ENCODE results near the gene BCL6B.

BCL6B gene

DNA sequence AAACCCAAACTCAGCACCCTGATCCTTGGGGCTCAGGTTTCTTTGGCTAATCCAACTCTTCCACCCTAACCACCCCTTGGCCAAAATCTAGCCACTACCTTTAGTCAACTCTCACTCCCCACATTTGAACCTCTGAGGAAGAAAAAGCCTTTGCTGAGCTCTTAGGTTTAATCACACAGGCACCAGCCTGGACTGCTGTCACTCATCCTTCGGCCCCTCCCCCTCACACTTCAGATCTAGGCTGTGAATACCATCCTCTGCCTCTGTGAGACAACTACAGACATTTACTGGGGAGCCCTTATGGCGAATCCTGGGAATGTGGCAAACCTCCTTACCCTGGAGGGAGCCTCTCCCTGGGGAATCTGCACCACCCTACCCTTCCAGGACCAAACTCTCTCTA lies 15.7 kb upstream of the BCL6B start:
- no peak for DNase-seq (ENCODE audit: low spot score)

- no peak for DNase-seq (ENCODE audit: low spot score)
Observed at GRCh38 chr17:7010523-7010922, 12.3 kb upstream of the BCL6B start.

- no peak for DNase-seq (ENCODE audit: low spot score)
Observed at GRCh38 chr17:7011415-7011814, 11.4 kb upstream of the BCL6B start.

GRCh38 chr17:7011942-7012254 lies 11.0 kb upstream of the BCL6B start:
- DNase-seq (ENCODE audit: low spot score): no peak

- DNase-seq (ENCODE audit: low spot score): peak; percentile 99
Observed at GRCh38 chr17:7014261-7014994, 8.4 kb upstream of the BCL6B start.

- DNase-seq (ENCODE audit: low spot score): peak; percentile 59
Observed at GRCh38 chr17:7014995-7015958, 7.6 kb upstream of the BCL6B start.

DNA sequence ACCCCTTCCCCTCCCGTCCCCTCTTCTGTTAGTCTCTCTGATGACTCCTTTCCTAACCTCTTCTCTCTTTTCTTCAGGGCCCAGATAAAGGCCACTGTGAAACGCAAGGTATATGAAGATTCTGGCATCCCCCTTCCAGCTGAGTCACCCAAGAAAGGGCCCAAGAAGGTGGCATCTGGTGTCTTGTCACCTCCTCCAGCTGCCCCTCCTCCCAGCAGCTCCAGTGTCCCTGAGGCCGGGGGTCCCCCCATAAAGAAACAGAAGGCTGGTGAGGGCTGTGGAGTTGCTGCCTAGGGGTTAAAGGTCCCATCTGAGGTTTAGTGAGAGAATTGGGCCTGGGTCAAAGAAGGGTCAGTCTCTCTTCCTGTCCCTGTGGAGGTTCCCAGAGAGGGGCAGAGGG lies 6.4 kb upstream of the BCL6B start:
- DNase-seq (ENCODE audit: low spot score): peak; percentile 45

DNA sequence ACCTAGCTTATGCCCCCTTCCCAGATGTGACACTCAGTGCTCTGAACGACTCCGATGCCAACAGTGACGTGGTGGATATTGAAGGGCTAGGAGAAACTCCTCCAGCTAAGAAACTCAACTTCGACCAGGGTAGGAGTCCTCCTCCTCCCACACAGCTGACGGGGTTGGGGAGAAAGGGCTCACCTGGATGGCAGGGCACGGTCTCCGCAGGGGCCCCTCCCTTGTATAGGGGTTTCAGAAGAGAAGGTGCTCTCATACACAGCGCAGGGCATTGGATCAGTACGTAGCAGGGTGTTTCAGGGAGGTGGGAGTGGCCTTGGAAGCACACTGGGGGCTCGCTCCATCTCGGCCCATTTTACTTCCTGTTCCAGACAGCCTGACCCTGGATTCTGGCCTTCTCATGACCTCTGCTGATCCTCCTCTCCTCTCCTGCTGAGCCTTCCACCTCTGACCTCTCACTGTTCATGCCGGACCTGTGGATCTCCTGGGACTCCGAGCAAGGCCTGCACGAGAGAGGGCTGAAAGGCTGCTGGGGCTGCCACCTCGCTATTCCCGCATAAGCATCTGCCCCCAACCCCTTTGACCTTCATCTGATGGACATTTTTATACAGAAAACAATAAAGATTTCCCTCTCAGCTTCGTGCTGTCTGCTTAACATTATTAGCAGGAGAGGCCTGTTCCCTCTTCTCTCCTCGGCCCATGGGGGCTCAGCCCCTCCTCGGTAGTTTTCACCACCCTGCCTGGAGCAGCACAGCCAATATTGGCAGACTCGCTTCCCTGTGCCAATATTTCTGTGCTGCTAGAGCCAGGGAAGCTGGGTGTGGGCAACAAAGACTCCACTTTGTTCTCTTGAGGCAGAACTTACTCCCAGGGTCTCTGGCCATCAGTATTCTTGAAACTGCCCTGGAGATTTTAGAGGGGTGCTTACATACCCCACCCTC lies 5.7 kb upstream of the BCL6B start:
- peak; percentile 47 for DNase-seq (ENCODE audit: low spot score)

DNA sequence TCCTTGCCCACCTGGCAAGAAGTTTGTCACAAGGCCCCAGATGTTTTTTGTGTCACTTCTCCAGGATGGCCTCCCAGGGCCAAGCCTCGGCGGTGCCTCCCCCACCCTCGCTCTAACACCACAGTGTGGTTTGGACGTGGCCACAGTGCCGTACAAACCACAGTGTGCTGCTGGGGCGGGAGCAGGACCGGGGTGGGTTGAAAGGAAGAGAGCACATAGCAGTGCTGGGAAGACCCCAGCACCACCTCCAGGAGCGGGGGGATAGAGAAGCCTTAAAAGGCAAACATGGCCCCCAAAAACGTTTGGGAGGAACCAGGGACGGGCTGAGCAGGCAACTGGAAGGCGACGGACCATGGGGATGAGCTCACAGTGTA lies 5.0 kb upstream of the BCL6B start:
- DNase-seq (ENCODE audit: low spot score): peak; percentile 47

- peak; percentile 48 for DNase-seq (ENCODE audit: low spot score)
Observed at GRCh38 chr17:7018331-7018964, 4.4 kb upstream of the BCL6B start.

GRCh38 chr17:7019367-7019766 lies 3.5 kb upstream of the BCL6B start:
- DNase-seq (ENCODE audit: low spot score): peak; percentile 49

- peak; percentile 74 for DNase-seq (ENCODE audit: low spot score)
Observed at GRCh38 chr17:7019839-7020519, 2.9 kb upstream of the BCL6B start.

DNA sequence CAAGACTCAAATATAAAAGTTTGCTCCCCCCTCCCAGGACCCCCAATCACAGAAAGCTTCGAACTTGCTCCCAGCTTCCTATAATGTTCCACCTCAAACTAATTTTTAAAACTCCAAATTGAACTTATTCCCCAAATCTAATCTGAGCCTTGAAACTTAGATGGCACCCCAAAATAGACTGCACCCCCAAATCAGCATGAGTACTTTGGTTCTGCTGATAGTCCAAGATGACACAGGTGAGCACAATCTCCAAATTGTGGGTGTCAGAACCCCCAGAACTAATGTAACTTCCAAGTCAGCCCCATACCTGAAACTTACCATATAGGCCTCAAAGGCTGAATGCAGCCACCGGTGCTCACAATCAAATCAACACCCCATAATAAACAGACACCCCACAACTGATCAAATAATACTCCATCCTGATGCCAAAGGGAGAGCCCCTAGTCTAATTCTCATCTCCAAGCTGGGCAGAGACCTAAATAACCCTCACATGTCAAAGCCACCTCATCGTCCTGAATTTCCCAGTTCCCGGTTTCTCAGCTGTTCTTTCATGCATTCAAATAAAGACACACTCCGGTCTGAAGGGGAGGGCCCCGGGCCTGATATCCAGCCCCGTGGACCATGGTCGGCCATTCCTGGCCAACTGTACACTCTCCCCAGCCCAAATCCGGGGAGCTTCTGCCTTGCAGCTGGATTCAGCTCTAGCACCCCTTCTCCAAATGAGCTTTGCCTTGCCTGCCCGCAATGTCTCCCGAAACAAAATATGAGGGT lies 1.8 kb upstream of the BCL6B start:
- peak; percentile 49 for DNase-seq (ENCODE audit: low spot score)

DNA sequence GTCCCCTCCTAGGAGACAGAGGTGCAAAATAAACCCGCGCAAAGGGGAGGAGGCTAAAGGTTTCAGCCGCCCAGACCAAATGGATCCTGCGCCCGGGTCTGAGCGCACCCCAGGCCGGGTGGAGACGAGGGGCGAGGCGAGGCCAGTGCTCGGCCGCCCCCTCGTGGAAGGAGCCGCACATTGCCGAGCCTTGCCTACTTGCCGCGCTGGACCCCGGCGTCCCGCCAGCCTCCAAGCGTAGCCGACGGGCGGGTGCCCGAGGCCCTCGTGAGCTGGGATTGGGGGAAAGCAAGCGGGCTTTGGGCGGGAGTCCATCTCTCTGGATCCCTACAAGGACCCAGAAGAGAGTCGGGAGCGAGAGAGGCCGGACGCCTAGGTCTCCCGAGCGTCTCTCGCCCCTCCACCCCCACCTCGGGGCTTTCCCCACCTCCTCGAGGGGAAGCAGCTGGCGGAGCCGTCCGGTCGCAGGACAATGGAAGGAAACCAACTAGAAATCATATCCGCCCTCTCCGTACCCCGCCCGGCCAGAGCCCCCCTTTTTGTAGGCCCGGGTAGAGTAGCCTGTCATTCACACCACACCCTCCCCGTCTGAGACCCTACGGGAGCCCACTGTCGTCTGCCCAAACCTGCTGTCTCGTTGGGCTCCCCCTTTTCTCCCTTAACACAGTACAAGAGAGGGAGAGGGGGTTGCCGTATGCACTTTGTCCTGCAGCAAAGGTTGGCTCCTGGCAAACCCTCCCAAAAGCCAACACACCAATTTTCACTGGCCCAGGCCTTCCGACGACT lies 664 bp upstream of the BCL6B start:
- DNase-seq (ENCODE audit: low spot score): peak; percentile 93

GRCh38 chr17:7023576-7024401 lies 939 bp downstream of the BCL6B start:
- DNase-seq (ENCODE audit: low spot score): peak; percentile 99

DNA sequence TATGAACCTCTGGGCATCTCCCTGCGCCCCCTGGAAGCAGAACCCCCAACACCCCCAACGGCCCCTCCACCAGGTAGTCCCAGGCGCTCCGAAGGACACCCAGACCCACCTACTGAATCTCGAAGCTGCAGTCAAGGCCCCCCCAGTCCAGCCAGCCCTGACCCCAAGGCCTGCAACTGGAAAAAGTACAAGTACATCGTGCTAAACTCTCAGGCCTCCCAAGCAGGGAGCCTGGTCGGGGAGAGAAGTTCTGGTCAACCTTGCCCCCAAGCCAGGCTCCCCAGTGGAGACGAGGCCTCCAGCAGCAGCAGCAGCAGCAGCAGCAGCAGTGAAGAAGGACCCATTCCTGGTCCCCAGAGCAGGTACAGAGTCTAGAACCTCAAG lies 1.5 kb downstream of the BCL6B start:
- no peak for DNase-seq (ENCODE audit: low spot score)

DNA sequence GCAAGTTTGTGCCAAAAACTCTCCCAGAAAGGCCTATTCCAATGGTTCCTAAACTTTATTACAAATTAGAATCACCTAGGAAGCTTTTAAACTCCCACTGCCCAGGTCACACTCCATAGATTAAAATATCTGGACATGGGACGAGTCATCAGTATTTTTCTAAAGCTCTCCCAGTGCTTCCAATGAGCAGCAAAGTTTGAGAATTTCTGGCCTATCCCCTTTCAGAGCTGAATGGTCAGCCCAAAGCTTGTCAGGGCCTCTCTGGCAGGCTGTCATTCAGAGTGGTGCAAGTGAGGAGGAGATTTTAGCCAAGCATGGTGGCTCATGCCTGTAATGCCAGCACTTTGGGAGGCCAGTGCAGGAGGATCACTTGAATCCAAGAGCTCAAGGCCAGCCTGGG lies 2.4 kb downstream of the BCL6B start:
- DNase-seq (ENCODE audit: low spot score): no peak

DNA sequence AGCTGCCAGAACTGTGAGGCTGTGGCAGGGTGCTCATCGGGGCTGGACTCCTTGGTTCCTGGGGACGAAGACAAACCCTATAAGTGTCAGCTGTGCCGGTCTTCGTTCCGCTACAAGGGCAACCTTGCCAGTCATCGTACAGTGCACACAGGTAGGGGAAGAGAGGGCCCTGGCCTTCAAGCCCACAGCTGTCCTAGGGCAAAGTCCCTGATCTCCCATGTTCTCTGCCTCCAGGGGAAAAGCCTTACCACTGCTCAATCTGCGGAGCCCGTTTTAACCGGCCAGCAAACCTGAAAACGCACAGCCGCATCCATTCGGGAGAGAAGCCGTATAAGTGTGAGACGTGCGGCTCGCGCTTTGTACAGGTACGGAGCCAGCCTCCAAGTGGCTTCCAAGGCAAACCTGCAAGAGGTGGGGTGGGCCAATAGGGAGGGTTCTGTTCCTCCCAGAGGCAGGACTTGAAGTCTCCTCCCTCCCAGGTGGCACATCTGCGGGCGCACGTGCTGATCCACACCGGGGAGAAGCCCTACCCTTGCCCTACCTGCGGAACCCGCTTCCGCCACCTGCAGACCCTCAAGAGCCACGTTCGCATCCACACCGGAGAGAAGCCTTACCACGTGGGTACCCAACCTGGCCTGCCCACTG lies 3.7 kb downstream of the BCL6B start:
- peak; percentile 43 for DNase-seq (ENCODE audit: low spot score)
